Measurements from ENCODE around the gene DISP2.

DNA sequence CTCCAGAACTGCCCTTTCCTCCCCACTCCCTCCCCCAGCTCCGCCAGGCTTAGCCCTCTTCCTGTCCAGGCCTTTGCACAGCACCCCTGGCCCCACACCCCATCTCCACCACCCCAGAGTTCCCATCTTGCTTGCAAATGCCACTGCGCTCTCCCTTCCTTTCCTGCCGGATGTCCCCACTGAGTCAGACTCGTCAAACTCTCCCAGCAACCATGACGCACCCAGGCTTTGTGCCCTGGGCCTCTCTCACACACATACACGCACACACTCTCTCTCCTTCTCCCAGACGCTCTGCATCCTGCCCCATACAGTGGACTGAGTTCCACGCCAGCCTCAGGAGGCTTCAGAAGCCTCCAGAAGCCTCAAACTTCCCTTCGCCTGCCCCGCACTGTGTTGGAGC, 14.5 kb upstream of the DISP2 start:
- TF ChIP-seq, protein P1, sequence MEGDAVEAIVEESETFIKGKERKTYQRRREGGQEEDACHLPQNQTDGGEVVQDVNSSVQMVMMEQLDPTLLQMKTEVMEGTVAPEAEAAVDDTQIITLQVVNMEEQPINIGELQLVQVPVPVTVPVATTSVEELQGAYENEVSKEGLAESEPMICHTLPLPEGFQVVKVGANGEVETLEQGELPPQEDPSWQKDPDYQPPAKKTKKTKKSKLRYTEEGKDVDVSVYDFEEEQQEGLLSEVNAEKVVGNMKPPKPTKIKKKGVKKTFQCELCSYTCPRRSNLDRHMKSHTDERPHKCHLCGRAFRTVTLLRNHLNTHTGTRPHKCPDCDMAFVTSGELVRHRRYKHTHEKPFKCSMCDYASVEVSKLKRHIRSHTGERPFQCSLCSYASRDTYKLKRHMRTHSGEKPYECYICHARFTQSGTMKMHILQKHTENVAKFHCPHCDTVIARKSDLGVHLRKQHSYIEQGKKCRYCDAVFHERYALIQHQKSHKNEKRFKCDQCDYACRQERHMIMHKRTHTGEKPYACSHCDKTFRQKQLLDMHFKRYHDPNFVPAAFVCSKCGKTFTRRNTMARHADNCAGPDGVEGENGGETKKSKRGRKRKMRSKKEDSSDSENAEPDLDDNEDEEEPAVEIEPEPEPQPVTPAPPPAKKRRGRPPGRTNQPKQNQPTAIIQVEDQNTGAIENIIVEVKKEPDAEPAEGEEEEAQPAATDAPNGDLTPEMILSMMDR (IDR thresholded peaks at IDR 0.05), result no peak
- TF ChIP-seq POLR2A (IDR thresholded peaks at IDR 0.05) (no peak), EP300 (IDR thresholded peaks at IDR 0.05) (no peak), POLR2AphosphoS5 (IDR thresholded peaks at IDR 0.05) (peak in 1 of 3 donors; percentile 3)
